Cardiac muscle cell (in vitro differentiated cells and primary cell): ENCODE results near the gene GREB1. TPM values are rescaled to one million over a fixed set of nuclear protein-coding genes. Genes with fewer than 3 reads are reported as not detected.

Experiments
- DNase-seq, 2 donors: peaks; one replicate each; pipeline versions ENCODE4 v3.0.0 to v3.0.0-alpha.2; 2010 to 2017; ENCODE audit warnings: low read depth in 1 of 2, low spot score in 1 of 2
- H3K27ac ChIP-seq: fragments of 200-600 bp; sonication (generic); 2 replicates; pipeline ENCODE4 v1.5.1; 2016
- H3K27me3 ChIP-seq: fragments of 200-600 bp; sonication (generic); 2 replicates; pipeline ENCODE4 v1.6.0; 2016; ENCODE audit warnings: control low read depth
- H3K36me3 ChIP-seq: fragments of 200-600 bp; sonication (generic); 2 replicates; pipeline ENCODE4 v1.5.1; 2016; ENCODE audit warnings: control low read depth
- H3K4me1 ChIP-seq: fragments of 200-600 bp; sonication (generic); 2 replicates; pipeline ENCODE4 v1.8.1; 2017; ENCODE audit warnings: low read depth, mild to moderate bottlenecking, mixed run types
- H3K4me3 ChIP-seq: fragments of 200-600 bp; sonication (generic); 2 replicates; pipeline ENCODE4 v1.5.1; 2016; ENCODE audit warnings: mild to moderate bottlenecking
- H3K9me3 ChIP-seq: fragments of 200-600 bp; sonication (generic); 2 replicates; pipeline ENCODE4 v1.5.1; 2017; ENCODE audit warnings: low read depth, mild to moderate bottlenecking, control low read depth
- CTCF ChIP-seq: IDR thresholded peaks from 2 replicates; pipeline ENCODE4 v1.5.1; 2012; ENCODE audit warnings: low read depth, mild to moderate bottlenecking, low read length
- polyA plus RNA-seq: library from polyadenylated mRNA; unstranded; fragments of >200 nt; fragmentation: Nextera tagmentation; extraction: Ambion mirVana; gene quantifications from 2 replicates; pipeline ENCODE4 v1.2.1, GENCODE V29; 2016
- total RNA-seq: library from RNA; depleted of rRNA; stranded (reverse); fragments of >200 nt; gene quantifications from 2 replicates; pipeline ENCODE4 v1.2.3, GENCODE V29; 2016

Gene GREB1
- total and polyA plus RNA-seq, 2 experiments from 2014 or later, result 27.1 to 50.5 TPM

GRCh38 chr2:11571170-11571569, 37.3 kb downstream of the GREB1 start:
- DNase-seq, result no peak
- no peak for TF ChIP-seq CTCF
- peaks cover 4% of the 10 kb centered on the region for H3K36me3 ChIP-seq

GRCh38 chr2:11572996-11573395, 39.2 kb downstream of the GREB1 start:
- peaks cover 11% of the 10 kb centered on the region for H3K36me3 ChIP-seq
- no peak overlapping the region for H3K27ac ChIP-seq
- H3K27me3 ChIP-seq, result no peaks in the 10 kb centered on the region
- no peaks in the 10 kb centered on the region for H3K4me1 ChIP-seq
- H3K9me3 ChIP-seq, result no peaks in the 10 kb centered on the region
- DNase-seq, result no peak
- no peak overlapping the region for H3K4me3 ChIP-seq
- TF ChIP-seq CTCF, result no peak

More at GRCh38 chr2:11571170-11571569, 37.3 kb downstream of the GREB1 start:
- H3K4me1 ChIP-seq, result no peaks in the 10 kb centered on the region
- H3K27ac ChIP-seq, result no peak overlapping the region
- no peaks in the 10 kb centered on the region for H3K27me3 ChIP-seq
- no peak overlapping the region for H3K4me3 ChIP-seq
- H3K9me3 ChIP-seq, result no peaks in the 10 kb centered on the region

GRCh38 chr2:11573418-11574175, 39.8 kb downstream of the GREB1 start:
- no peak overlapping the region for H3K4me3 ChIP-seq
- no peaks in the 10 kb centered on the region for H3K27me3 ChIP-seq
- no peaks in the 10 kb centered on the region for H3K9me3 ChIP-seq
- H3K36me3 ChIP-seq, result peaks cover 8% of the 10 kb centered on the region
- no peak for TF ChIP-seq CTCF
- DNase-seq, result peak in 1 of 2 donors; percentile 42
- no peak overlapping the region for H3K27ac ChIP-seq
- H3K4me1 ChIP-seq, result no peaks in the 10 kb centered on the region

DNA sequence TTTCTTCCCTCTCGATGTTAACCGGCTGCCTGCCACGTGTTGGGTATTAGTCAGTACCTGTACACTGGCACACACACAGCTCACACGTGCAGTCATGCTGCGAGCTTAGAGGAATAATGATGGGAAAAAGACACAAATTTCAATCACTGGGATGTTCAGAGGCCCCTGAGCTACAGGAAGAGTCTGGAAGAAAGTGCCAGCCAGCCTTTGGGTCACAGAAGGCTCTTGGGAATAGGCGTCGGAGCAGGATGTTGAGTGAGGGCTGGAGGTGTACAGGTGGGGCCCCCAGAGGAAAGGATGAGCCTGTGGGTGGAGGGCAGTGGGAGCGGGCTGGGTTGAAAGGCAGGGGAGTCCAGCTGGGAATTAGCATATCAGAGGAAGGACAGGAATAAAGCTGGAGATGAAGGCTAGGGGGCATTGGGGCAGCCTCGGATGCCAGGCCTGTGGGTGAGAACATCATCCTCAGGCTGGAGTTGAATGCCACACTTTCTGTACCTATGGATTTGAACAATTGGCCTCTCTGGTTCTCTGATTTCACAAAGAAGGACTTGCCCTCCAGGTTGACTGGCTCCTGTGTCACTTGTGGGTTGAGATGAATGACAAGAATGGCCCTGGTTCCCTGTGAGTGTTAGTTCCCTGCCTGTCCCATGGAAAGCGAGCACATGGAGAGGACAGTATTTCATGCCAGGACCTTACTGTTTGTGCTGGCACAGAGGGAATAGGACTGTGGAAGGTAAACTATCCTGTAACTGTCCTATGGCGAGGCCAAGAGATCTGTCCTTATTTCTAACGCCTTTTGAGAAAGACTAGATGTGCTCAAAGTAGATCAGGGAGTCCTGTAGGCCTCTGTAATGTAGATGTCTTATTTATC, 40.6 kb downstream of the GREB1 start:
- Histone ChIP-seq H3K4me3 (no peak overlapping the region), H3K36me3 (peaks cover 15% of the 10 kb centered on the region), H3K4me1 (no peaks in the 10 kb centered on the region), H3K27me3 (no peaks in the 10 kb centered on the region), H3K9me3 (no peaks in the 10 kb centered on the region), H3K27ac (no peak overlapping the region)
- TF ChIP-seq CTCF, result no peak
- no peak for DNase-seq

DNA sequence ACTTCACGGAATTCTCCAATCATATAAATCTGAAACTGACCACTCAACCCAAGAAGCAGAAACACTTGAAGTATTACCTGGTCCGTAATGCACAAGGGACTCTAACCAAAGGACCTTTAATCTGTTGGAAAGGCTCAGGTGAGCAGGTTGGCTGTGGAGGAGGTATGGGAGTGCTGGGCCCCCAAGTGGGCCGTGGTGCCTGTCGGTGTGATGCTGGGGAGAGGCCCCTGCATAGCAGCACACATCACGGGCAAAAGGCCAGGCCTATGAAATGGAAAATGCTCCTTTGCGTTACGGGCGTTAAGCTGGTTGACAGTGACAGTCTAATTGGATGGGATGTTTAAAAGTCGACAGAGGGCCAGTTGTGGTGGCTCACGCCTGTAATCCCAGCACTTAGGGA, 42.6 kb downstream of the GREB1 start:
- no peak overlapping the region for H3K4me3 ChIP-seq
- H3K4me1 ChIP-seq, result no peaks in the 10 kb centered on the region
- H3K27me3 ChIP-seq, result no peaks in the 10 kb centered on the region
- DNase-seq, result no peak
- peaks cover 15% of the 10 kb centered on the region for H3K36me3 ChIP-seq
- no peak overlapping the region for H3K27ac ChIP-seq
- TF ChIP-seq CTCF, result no peak
- H3K9me3 ChIP-seq, result no peaks in the 10 kb centered on the region
